Thyroid gland (tissue), 4 donors: Measurements from ENCODE around the gene SH2D4B.

Experiments used
- CTCF ChIP-seq, 6 experiments: fragments of 200-600 bp in 3 of 6; fragments of 450-650 bp in 3 of 6; sonication (generic) in 3 of 6; IDR thresholded peaks; one replicate each; pipeline ENCODE4 v1.5.1; 2016 to 2019; ENCODE audit warnings: antibody characterized with exemption in 6 of 6, mild to moderate bottlenecking in 2 of 6, inconsistent platforms in 1 of 6, moderate library complexity in 1 of 6
- POLR2A ChIP-seq, 2 donors: fragments of 450-650 bp; IDR thresholded peaks; one replicate each; pipeline ENCODE4 v1.6.1; 2017; ENCODE audit warnings: antibody characterized with exemption in 2 of 2, mild to moderate bottlenecking in 2 of 2, moderate library complexity in 1 of 2

- TF ChIP-seq CTCF (IDR thresholded peaks at IDR 0.05), result no peak
- no peak for TF ChIP-seq POLR2A (IDR thresholded peaks at IDR 0.05)
Measured at GRCh38 chr10:80501913-80502521, 35.7 kb upstream of the SH2D4B start.
